ENCODE data around the gene LRMDA.
"Not testable (repeated sequence)": the region's sequence is repeated elsewhere in the genome, so short reads cannot be mapped to it uniquely, and the experiment has no call there.

Gene LRMDA

GRCh38 chr10:76504823-76505222 is 1073.4 kb downstream of the LRMDA start:
- no peak for DNase-seq (ENCODE audit: low read depth)
- no peak for TF ChIP-seq CTCF (conservative IDR thresholded peaks at IDR 0.05; ENCODE audit: low read depth, low read length)
- no peak overlapping the region for H3K4me3 ChIP-seq (ENCODE audit: low read depth, low read length)

GRCh38 chr10:76509446-76509845 is 1078.0 kb downstream of the LRMDA start:
- DNase-seq (ENCODE audit: low read depth): peak; percentile 16
- H3K4me3 ChIP-seq (ENCODE audit: low read depth, low read length): no peak overlapping the region
- TF ChIP-seq CTCF (conservative IDR thresholded peaks at IDR 0.05; ENCODE audit: low read depth, low read length): no peak

GRCh38 chr10:76514321-76514720 is 1082.9 kb downstream of the LRMDA start:
- no peak for DNase-seq (ENCODE audit: low read depth)
- H3K4me3 ChIP-seq (ENCODE audit: low read depth, low read length): no peak overlapping the region
- TF ChIP-seq CTCF (conservative IDR thresholded peaks at IDR 0.05; ENCODE audit: low read depth, low read length): no peak

GRCh38 chr10:76514869-76515268 is 1083.4 kb downstream of the LRMDA start:
- TF ChIP-seq CTCF (conservative IDR thresholded peaks at IDR 0.05; ENCODE audit: low read depth, low read length): no peak
- DNase-seq (ENCODE audit: low read depth): no peak
- no peak overlapping the region for H3K4me3 ChIP-seq (ENCODE audit: low read depth, low read length)

GRCh38 chr10:76522547-76522946 is 1091.1 kb downstream of the LRMDA start:
- TF ChIP-seq CTCF (conservative IDR thresholded peaks at IDR 0.05; ENCODE audit: low read depth, low read length): no peak
- no peak overlapping the region for H3K4me3 ChIP-seq (ENCODE audit: low read depth, low read length)
- no peak for DNase-seq (ENCODE audit: low read depth)

- no peak for TF ChIP-seq CTCF (conservative IDR thresholded peaks at IDR 0.05; ENCODE audit: low read depth, low read length)
- no peak overlapping the region for H3K4me3 ChIP-seq (ENCODE audit: low read depth, low read length)
- DNase-seq (ENCODE audit: low read depth): no peak
Observed at GRCh38 chr10:76523246-76523645, 1091.8 kb downstream of the LRMDA start.

GRCh38 chr10:76523791-76524351 is 1092.4 kb downstream of the LRMDA start:
- no peak for TF ChIP-seq CTCF (conservative IDR thresholded peaks at IDR 0.05; ENCODE audit: low read depth, low read length)
- H3K4me3 ChIP-seq (ENCODE audit: low read depth, low read length): no peak overlapping the region
- no peak for DNase-seq (ENCODE audit: low read depth)

- not testable (repeated sequence) for DNase-seq (ENCODE audit: low read depth); H3K4me3 ChIP-seq (ENCODE audit: low read depth, low read length)
Observed at GRCh38 chr10:76526833-76527232, 1095.4 kb downstream of the LRMDA start.
